SU-DHL-6 (cell line): ENCODE measurements around the gene RBMS3.

ENCODE experiments used
- H2AFZ ChIP-seq: fragments of 200-600 bp; sonication (generic); 2 replicates; pipeline ENCODE4 v1.6.1; 2014; ENCODE audit warnings: low read depth, mild to moderate bottlenecking, moderate library complexity, mixed read lengths, antibody characterized with exemption, low read length; ENCODE audit not compliant: severe bottlenecking
- H3F3A ChIP-seq: fragments of 200-600 bp; shearing (Covaris generic); 2 replicates; pipeline ENCODE4 v1.6.0; 2016; ENCODE audit warnings: antibody characterized with exemption, mild to moderate bottlenecking; ENCODE audit not compliant: insufficient read depth
- H3K27ac ChIP-seq: fragments of 200-600 bp; sonication (generic); 2 replicates; pipeline ENCODE4 v1.5.1; 2016; ENCODE audit warnings: low read depth, mild to moderate bottlenecking, low read length, moderate library complexity, mixed read lengths
- H3K27me3 ChIP-seq: fragments of 200-600 bp; sonication (generic), shearing (Covaris generic); 2 replicates; pipeline ENCODE4 v1.6.0; 2014; ENCODE audit warnings: mild to moderate bottlenecking, low read length
- H3K36me3 ChIP-seq: fragments of 200-600 bp; sonication (generic); 2 replicates; pipeline ENCODE4 v1.6.1; 2014; ENCODE audit warnings: mild to moderate bottlenecking, low read length, mixed read lengths
- H3K4me2 ChIP-seq: fragments of 300-600, 200-600 bp; shearing (Covaris generic), sonication (generic); 2 replicates; pipeline ENCODE4 v1.6.0; 2014; ENCODE audit warnings: low read length, low read depth, mild to moderate bottlenecking; ENCODE audit not compliant: poor library complexity, severe bottlenecking
- H3K4me3 ChIP-seq: fragments of 200-600 bp; sonication (generic); 2 replicates; pipeline ENCODE4 v1.5.1; 2014; ENCODE audit warnings: antibody characterized with exemption, low read length, mild to moderate bottlenecking, mixed read lengths; ENCODE audit not compliant: insufficient read depth, poor library complexity, severe bottlenecking
- H3K79me2 ChIP-seq: fragments of 200-600 bp; sonication (generic); 2 replicates; pipeline ENCODE4 v1.6.1; 2014; ENCODE audit warnings: mild to moderate bottlenecking, low read length, moderate library complexity; ENCODE audit not compliant: insufficient read depth
- H3K9ac ChIP-seq: fragments of 200-600 bp; sonication (generic); 2 replicates; pipeline ENCODE4 v1.7.0; 2014; ENCODE audit warnings: mild to moderate bottlenecking, low read length
- H3K9me2 ChIP-seq: fragments of 200-600 bp; sonication (generic); replicated peaks from 2 replicates; pipeline ENCODE4 v1.6.1; 2014; ENCODE audit warnings: low read length; ENCODE audit not compliant: insufficient read depth
- H3K9me3 ChIP-seq: fragments of 200-600 bp; sonication (generic); 2 replicates; pipeline ENCODE4 v1.6.1; 2014; ENCODE audit warnings: low read length, mixed read lengths; ENCODE audit not compliant: insufficient read depth
- H4K20me1 ChIP-seq: fragments of 200-600 bp; sonication (generic); 2 replicates; pipeline ENCODE4 v1.6.1; 2014; ENCODE audit warnings: low read depth, mild to moderate bottlenecking, antibody characterized with exemption, low read length, moderate library complexity, mixed read lengths
- CTCF ChIP-seq: fragments of 200-600 bp; sonication (generic); IDR thresholded peaks from one replicate; pipeline ENCODE4 v1.5.1; 2017; ENCODE audit warnings: antibody characterized with exemption, mild to moderate bottlenecking, low read length, moderate library complexity; ENCODE audit not compliant: insufficient read depth, poor library complexity, severe bottlenecking
- EZH2phosphoT487 ChIP-seq: fragments of 200-600 bp; sonication (generic), shearing (Covaris generic); conservative IDR thresholded peaks from 2 replicates; pipeline ENCODE4 v1.6.1; 2018; ENCODE audit warnings: mild to moderate bottlenecking, antibody characterized with exemption, low read length, moderate library complexity, mixed read lengths

Gene RBMS3

GRCh38 chr3:29478611-29479010 is 197.7 kb downstream of the RBMS3 start:
- Histone ChIP-seq H3K79me2 (no peaks in the 10 kb centered on the region), H2AFZ (no peak overlapping the region), H3F3A (no peaks in the 10 kb centered on the region), H4K20me1 (no peaks in the 10 kb centered on the region), H3K4me2 (no peak overlapping the region), H3K9ac (no peak overlapping the region), H3K9me3 (no peaks in the 10 kb centered on the region), H3K9me2 (no peaks in the 10 kb centered on the region), H3K36me3 (no peaks in the 10 kb centered on the region), H3K27me3 (no peaks in the 10 kb centered on the region), H3K27ac (no peak overlapping the region), H3K4me3 (no peak overlapping the region)
- TF ChIP-seq CTCF = no peak
- no peak for TF ChIP-seq EZH2phosphoT487

- Histone ChIP-seq H4K20me1 (no peaks in the 10 kb centered on the region), H3F3A (no peaks in the 10 kb centered on the region), H3K79me2 (no peaks in the 10 kb centered on the region), H3K36me3 (no peaks in the 10 kb centered on the region), H3K27me3 (no peaks in the 10 kb centered on the region), H3K4me3 (no peak overlapping the region), H3K9me2 (no peaks in the 10 kb centered on the region), H3K27ac (no peak overlapping the region), H2AFZ (no peak overlapping the region), H3K9me3 (no peaks in the 10 kb centered on the region), H3K9ac (no peak overlapping the region), H3K4me2 (no peak overlapping the region)
- TF ChIP-seq EZH2phosphoT487 (no peak), CTCF (no peak)
These were observed 200.4 kb downstream of the RBMS3 start for GRCh38 chr3:29481249-29481648.

- TF ChIP-seq CTCF (no peak), EZH2phosphoT487 (no peak)
- Histone ChIP-seq H3K9ac (no peak overlapping the region), H4K20me1 (no peaks in the 10 kb centered on the region), H3K9me2 (no peaks in the 10 kb centered on the region), H3K27me3 (no peaks in the 10 kb centered on the region), H3K4me2 (no peak overlapping the region), H3K4me3 (no peak overlapping the region), H3F3A (no peaks in the 10 kb centered on the region), H3K27ac (no peak overlapping the region), H3K79me2 (no peaks in the 10 kb centered on the region), H3K36me3 (no peaks in the 10 kb centered on the region), H3K9me3 (no peaks in the 10 kb centered on the region), H2AFZ (no peak overlapping the region)
These were observed 201.3 kb downstream of the RBMS3 start for GRCh38 chr3:29481969-29482767.
